ENCODE results near the gene ALPP.

Gene ALPP

GRCh38 chr2:232340171-232340935 lies 38.2 kb upstream of the ALPP start:
- TF ChIP-seq, protein P1, sequence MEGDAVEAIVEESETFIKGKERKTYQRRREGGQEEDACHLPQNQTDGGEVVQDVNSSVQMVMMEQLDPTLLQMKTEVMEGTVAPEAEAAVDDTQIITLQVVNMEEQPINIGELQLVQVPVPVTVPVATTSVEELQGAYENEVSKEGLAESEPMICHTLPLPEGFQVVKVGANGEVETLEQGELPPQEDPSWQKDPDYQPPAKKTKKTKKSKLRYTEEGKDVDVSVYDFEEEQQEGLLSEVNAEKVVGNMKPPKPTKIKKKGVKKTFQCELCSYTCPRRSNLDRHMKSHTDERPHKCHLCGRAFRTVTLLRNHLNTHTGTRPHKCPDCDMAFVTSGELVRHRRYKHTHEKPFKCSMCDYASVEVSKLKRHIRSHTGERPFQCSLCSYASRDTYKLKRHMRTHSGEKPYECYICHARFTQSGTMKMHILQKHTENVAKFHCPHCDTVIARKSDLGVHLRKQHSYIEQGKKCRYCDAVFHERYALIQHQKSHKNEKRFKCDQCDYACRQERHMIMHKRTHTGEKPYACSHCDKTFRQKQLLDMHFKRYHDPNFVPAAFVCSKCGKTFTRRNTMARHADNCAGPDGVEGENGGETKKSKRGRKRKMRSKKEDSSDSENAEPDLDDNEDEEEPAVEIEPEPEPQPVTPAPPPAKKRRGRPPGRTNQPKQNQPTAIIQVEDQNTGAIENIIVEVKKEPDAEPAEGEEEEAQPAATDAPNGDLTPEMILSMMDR (conservative IDR thresholded peaks at IDR 0.05; ENCODE audit: low read length), result no peak
- DNase-seq (ENCODE audit: low read depth), result no peak
- no peak overlapping the region for H3K4me3 ChIP-seq (ENCODE audit: low read length)

DNA sequence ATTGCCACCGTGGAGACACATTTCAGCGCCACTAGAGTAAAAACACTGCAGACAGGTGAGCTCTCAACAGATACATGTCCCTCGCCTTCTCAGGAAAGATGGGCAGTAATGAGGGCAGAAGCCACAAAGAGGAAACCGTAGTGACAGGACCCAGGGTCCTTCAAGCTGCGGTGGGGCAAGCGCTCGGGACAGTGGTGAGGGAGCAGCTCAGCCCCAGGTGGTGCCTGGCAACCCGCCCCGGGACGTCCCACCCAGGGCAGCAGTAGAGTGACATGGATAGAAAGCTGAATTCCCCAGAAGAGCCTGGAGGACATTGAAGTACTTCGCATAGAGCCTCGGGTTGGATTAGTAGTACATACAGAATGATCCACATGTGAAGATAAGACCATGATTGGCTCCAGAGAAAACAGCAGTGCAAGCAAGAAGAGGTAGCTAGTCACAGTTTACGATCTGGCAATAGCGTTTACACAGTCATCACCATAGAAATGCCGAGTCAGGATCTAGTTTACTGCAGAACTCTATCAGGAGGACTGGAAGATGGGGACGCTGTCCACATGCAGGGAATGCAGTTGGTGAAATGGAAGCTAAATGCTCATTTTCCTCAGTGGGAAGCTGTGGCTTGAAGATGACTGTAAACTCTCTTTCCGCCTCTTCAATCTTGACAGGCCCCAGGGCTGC lies 37.4 kb upstream of the ALPP start:
- H3K4me3 ChIP-seq (ENCODE audit: low read length), result no peak overlapping the region
- TF ChIP-seq, protein P1 (conservative IDR thresholded peaks at IDR 0.05; ENCODE audit: low read length), result no peak
- DNase-seq (ENCODE audit: low read depth), result no peak

GRCh38 chr2:232341739-232342126 lies 36.8 kb upstream of the ALPP start:
- no peak for DNase-seq (ENCODE audit: low read depth)
- no peak overlapping the region for H3K4me3 ChIP-seq (ENCODE audit: low read length)
- TF ChIP-seq, protein P1 (conservative IDR thresholded peaks at IDR 0.05; ENCODE audit: low read length), result no peak

GRCh38 chr2:232342635-232343565 lies 35.7 kb upstream of the ALPP start:
- no peak overlapping the region for H3K4me3 ChIP-seq (ENCODE audit: low read length)
- no peak for DNase-seq (ENCODE audit: low read depth)
- TF ChIP-seq, protein P1 (conservative IDR thresholded peaks at IDR 0.05; ENCODE audit: low read length), result no peak

GRCh38 chr2:232343821-232344220 lies 34.7 kb upstream of the ALPP start:
- no peak for DNase-seq (ENCODE audit: low read depth)
- no peak overlapping the region for H3K4me3 ChIP-seq (ENCODE audit: low read length)
- TF ChIP-seq, protein P1 (conservative IDR thresholded peaks at IDR 0.05; ENCODE audit: low read length), result no peak

DNA sequence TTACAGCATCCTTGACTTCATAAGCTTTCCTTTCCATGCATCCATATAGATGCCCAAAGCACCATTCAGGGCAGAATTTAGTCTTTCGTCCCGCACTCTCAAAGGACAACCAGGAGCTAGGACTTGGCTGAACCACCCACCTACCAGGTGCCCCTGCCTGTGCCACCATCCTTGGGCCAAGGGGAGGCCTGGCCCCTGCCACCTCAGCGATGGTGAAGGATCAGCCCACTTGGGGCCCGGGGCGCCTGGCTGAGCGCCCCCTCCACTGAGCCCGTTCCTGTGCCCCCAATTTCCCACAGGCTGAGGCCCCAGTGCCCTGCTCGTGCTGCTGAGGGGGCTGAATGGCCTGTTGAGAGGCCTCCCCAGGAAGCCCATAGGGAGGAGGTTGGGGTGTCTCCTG lies 33.3 kb upstream of the ALPP start:
- no peak overlapping the region for H3K4me3 ChIP-seq (ENCODE audit: low read length)
- DNase-seq (ENCODE audit: low read depth), result no peak
- TF ChIP-seq, protein P1 (conservative IDR thresholded peaks at IDR 0.05; ENCODE audit: low read length), result no peak
